GM12878 (cell line): ENCODE data around the gene FSTL4.

Experiments used
- CHD1 ChIP-seq: IDR thresholded peaks from 2 replicates; pipeline ENCODE4 v1.6.1; 2012; ENCODE audit warnings: low read depth, low read length, improper control_type of control experiment
- EZH2 ChIP-seq: IDR thresholded peaks from 2 replicates; pipeline ENCODE4 v1.6.1; 2012; ENCODE audit warnings: low read depth, mild to moderate bottlenecking, control low read depth, inconsistent platforms, low read length, borderline replicate concordance; ENCODE audit not compliant: control insufficient read depth
- REST ChIP-seq: IDR thresholded peaks from 2 replicates; pipeline ENCODE4 v1.6.1; 2012; ENCODE audit warnings: mild to moderate bottlenecking, low read depth, low read length
- SIN3A ChIP-seq: IDR thresholded peaks from 2 replicates; pipeline ENCODE4 v1.6.1; 2012; ENCODE audit warnings: low read depth, low read length, improper control_type of control experiment
- SP1 ChIP-seq: IDR thresholded peaks from one replicate; pipeline ENCODE4 v1.6.1; 2011; ENCODE audit warnings: low read depth, low read length
- SREBF1 ChIP-seq: IDR thresholded peaks from 2 replicates; pipeline ENCODE4 v1.6.1; 2012; ENCODE audit warnings: mild to moderate bottlenecking, low read length

- no peak for TF ChIP-seq EZH2
- no peak for TF ChIP-seq REST
- TF ChIP-seq CHD1, result no peak
- no peak for TF ChIP-seq SREBF1
- no peak for TF ChIP-seq SP1
- no peak for TF ChIP-seq SIN3A
Observed at GRCh38 chr5:133509742-133510079, 102.6 kb downstream of the FSTL4 start.
